GM19467 (cell line): ENCODE data around the gene ASCC1.

Experiments
- ATAC-seq: cut with Tn5 transposase; IDR thresholded peaks from one replicate; pipeline ENCODE4 v1.9.1; 2021; ENCODE audit warnings: mild to moderate bottlenecking, moderate library complexity; ENCODE audit not compliant: unreplicated experiment

The ASCC1 gene

GRCh38 chr10:72105098-72105475, 111.0 kb downstream of the ASCC1 start:
- ATAC-seq = no peak

GRCh38 chr10:72104472-72105097, 111.5 kb downstream of the ASCC1 start:
- ATAC-seq = no peak

GRCh38 chr10:72099600-72099921, 116.5 kb downstream of the ASCC1 start:
- ATAC-seq = no peak

GRCh38 chr10:72098836-72099599, 117.1 kb downstream of the ASCC1 start:
- no peak for ATAC-seq

GRCh38 chr10:72098301-72098835, 117.7 kb downstream of the ASCC1 start:
- ATAC-seq = no peak

- ATAC-seq = no peak
Measured at GRCh38 chr10:72097448-72098300, 118.4 kb downstream of the ASCC1 start.

- ATAC-seq = no peak
Measured at GRCh38 chr10:72096115-72097000, 119.7 kb downstream of the ASCC1 start.

GRCh38 chr10:72095195-72095594, 120.9 kb downstream of the ASCC1 start:
- ATAC-seq = no peak

- ATAC-seq = no peak
Measured at GRCh38 chr10:72094574-72094973, 121.5 kb downstream of the ASCC1 start.

GRCh38 chr10:72093450-72093849, 122.6 kb downstream of the ASCC1 start:
- ATAC-seq = no peak

- ATAC-seq = no peak
Measured at GRCh38 chr10:72092987-72093386, 123.1 kb downstream of the ASCC1 start.

- no peak for ATAC-seq
Measured at GRCh38 chr10:72092171-72092924, 123.7 kb downstream of the ASCC1 start.

- ATAC-seq = no peak
Measured at GRCh38 chr10:72090326-72090725, 125.8 kb downstream of the ASCC1 start.

GRCh38 chr10:72089618-72090017, 126.5 kb downstream of the ASCC1 start:
- ATAC-seq = no peak

GRCh38 chr10:72088889-72089575, 127.0 kb downstream of the ASCC1 start:
- no peak for ATAC-seq

- no peak for ATAC-seq
Measured at GRCh38 chr10:72087969-72088888, 127.8 kb downstream of the ASCC1 start, which contains the start of gene SPOCK2. Gene SPOCK2, minus strand, starts transcription at chr10:72088551. Its CDS starts 223 bp downstream, at chr10:72088328.

- no peak for ATAC-seq
Measured at GRCh38 chr10:72087392-72087968, 128.6 kb downstream of the ASCC1 start.
